Urothelium cell line (cell line): ENCODE measurements around the gene NTNG1.

Experiments used
- DNase-seq: peaks from one replicate; pipeline ENCODE4 v3.0.0; 2011; ENCODE audit warnings: low spot score, mixed read lengths
- FAIRE-seq: peaks from 2 replicates; lab custom pipeline; 2011; peaks lifted over from hg19 to GRCh38; lab: Jason Lieb, UNC

The NTNG1 gene

GRCh38 chr1:107318932-107319331 is 178.1 kb downstream of the NTNG1 start:
- DNase-seq (no peak), FAIRE-seq (no peak)

- no peak for FAIRE-seq
These were observed 182.9 kb downstream of the NTNG1 start for GRCh38 chr1:107323784-107324183.

GRCh38 chr1:107326824-107327445 is 186.1 kb downstream of the NTNG1 start:
- DNase-seq (no peak), FAIRE-seq (no peak)

More at GRCh38 chr1:107323784-107324183, 182.9 kb downstream of the NTNG1 start:
- DNase-seq = no peak

- FAIRE-seq (no peak), DNase-seq (no peak)
These were observed 186.6 kb downstream of the NTNG1 start for GRCh38 chr1:107327446-107327845.

GRCh38 chr1:107328087-107328486 is 187.2 kb downstream of the NTNG1 start:
- FAIRE-seq = no peak
- DNase-seq = no peak

- no peak for FAIRE-seq
- no peak for DNase-seq
These were observed 198.9 kb downstream of the NTNG1 start for GRCh38 chr1:107339775-107340174.

GRCh38 chr1:107342316-107342715 is 201.5 kb downstream of the NTNG1 start:
- DNase-seq (no peak), FAIRE-seq (no peak)

- FAIRE-seq = no peak
- DNase-seq = no peak
These were observed 201.9 kb downstream of the NTNG1 start for GRCh38 chr1:107342768-107343167.

- no peak for FAIRE-seq
- no peak for DNase-seq
These were observed 202.8 kb downstream of the NTNG1 start for GRCh38 chr1:107343601-107344000.

GRCh38 chr1:107344268-107344760 is 203.5 kb downstream of the NTNG1 start:
- FAIRE-seq = no peak
- DNase-seq = no peak

GRCh38 chr1:107344836-107345235 is 204.0 kb downstream of the NTNG1 start:
- no peak for DNase-seq
- no peak for FAIRE-seq

- no peak for FAIRE-seq
- no peak for DNase-seq
These were observed 212.0 kb downstream of the NTNG1 start for GRCh38 chr1:107352850-107353249.

- no peak for DNase-seq
- FAIRE-seq = no peak
These were observed 216.5 kb downstream of the NTNG1 start for GRCh38 chr1:107357376-107357775.

GRCh38 chr1:107358619-107359327 is 217.9 kb downstream of the NTNG1 start:
- no peak for DNase-seq
- FAIRE-seq = no peak

GRCh38 chr1:107359472-107360241 is 218.8 kb downstream of the NTNG1 start:
- DNase-seq = no peak
- no peak for FAIRE-seq

- DNase-seq (no peak), FAIRE-seq (no peak)
These were observed 221.8 kb downstream of the NTNG1 start for GRCh38 chr1:107362468-107363140.

GRCh38 chr1:107363154-107363553 is 222.3 kb downstream of the NTNG1 start:
- DNase-seq = no peak

GRCh38 chr1:107365527-107366240 is 224.8 kb downstream of the NTNG1 start:
- FAIRE-seq (no peak), DNase-seq (no peak)

More at GRCh38 chr1:107363154-107363553, 222.3 kb downstream of the NTNG1 start:
- FAIRE-seq = no peak

GRCh38 chr1:107378426-107378825 is 237.6 kb downstream of the NTNG1 start:
- no peak for FAIRE-seq
- no peak for DNase-seq

GRCh38 chr1:107378866-107379265 is 238.0 kb downstream of the NTNG1 start:
- FAIRE-seq (no peak), DNase-seq (no peak)
